ENCODE data around the gene MIP.
"Not testable (repeated sequence)": the region's sequence is repeated elsewhere in the genome, so short reads cannot be mapped to it uniquely, and the experiment has no call there.

Gene MIP

GRCh38 chr12:56454557-56454956 lies at the start of gene MIP:
MIP (minus strand) TSS chr12:56454657; CDS start chr12:56454613, 44 bp downstream.
- no peak for DNase-seq

GRCh38 chr12:56499879-56500278 lies 45.4 kb upstream of the MIP start:
- DNase-seq: not testable (repeated sequence)

DNA sequence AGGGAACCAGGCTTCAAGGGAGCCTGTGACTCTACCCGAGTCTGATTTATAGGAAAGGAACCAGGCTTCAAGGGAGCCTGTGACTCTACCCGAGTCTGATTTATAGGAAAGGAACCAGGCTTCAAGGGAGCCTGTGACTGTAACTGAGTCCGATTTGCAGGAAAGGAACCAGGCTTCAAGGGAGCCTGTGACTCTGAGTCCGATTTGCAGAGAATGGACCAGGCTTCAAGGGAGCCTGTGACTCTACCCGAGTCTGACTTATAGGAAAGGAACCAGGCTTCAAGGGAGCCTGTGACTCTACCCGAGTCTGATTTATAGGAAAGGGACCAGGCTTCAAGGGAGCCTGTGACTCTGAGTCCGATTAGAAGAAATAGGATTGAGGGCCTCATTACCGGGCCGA lies 45.0 kb upstream of the MIP start:
- DNase-seq: not testable (repeated sequence)

- DNase-seq: not testable (repeated sequence)
These were observed 43.9 kb upstream of the MIP start for GRCh38 chr12:56498126-56498902.

DNA sequence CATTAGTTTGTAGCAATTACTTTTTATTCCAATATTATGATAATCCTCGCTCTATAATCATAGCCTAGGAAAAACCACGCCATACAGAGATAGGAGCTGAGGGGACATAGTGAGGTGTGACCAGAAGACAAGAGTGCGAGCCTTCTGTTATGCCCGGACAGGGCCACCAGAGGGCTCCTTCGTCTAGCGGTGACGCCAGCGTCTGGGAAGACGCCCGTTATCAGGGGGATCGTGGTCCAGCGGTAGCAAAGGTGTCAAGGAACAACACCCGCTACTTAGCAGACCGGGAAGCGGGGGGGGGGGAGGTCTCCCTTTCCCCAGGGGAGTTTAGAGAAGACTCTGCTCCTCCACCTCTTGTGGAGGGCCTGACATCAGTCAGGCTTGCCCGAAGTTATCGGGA lies 42.2 kb upstream of the MIP start:
- DNase-seq: peak; percentile 64

GRCh38 chr12:56494481-56494880 lies 40.0 kb upstream of the MIP start:
- not testable (repeated sequence) for DNase-seq

DNA sequence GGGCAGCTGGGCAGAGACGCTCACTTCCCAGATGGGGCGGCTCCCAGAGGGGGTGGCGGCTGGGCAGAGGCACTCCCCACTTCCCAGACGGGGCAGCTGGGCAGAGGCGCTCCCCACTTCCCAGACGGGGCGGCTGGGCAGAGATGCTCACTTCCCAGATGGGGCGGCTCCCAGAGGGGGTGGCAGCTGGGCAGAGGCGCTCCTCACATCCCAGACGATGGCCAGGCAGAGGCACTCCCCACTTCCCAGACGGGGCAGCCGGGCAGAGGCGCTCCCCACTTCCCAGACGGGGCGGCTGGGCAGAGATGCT lies 39.6 kb upstream of the MIP start:
- DNase-seq: not testable (repeated sequence)

DNA sequence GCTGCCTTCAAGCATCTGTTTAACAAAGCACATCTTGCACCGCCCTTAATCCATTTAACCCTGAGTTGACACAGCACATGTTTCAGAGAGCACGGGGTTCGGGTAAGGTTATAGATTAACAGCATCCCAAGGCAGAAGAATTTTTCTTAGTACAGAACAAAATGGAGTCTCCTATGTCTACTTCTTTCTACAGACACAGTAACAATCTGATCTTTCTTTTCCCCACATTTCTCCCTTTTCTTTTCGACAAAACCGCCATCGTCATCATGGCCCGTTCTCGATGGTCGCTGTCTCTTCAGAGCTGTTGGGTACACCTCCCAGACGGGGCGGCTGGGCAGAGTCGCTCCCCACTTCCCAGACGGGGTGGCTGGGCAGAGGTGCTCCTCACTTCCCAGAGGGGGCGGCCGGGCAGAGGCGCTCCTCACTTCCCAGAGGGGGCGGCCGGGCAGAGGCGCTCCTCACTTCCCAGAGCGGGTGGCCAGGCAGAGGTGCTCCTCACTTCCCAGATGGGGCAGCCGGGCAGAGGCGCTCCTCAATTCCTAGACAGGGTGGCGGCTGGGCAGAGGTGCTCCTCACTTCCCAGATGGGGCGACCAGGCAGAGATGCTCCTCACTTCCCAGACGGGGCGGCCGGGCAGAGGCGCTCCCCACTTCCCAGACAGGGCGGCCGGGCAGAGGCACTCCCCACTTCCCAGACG lies 39.1 kb upstream of the MIP start:
- DNase-seq: not testable (repeated sequence)

DNA sequence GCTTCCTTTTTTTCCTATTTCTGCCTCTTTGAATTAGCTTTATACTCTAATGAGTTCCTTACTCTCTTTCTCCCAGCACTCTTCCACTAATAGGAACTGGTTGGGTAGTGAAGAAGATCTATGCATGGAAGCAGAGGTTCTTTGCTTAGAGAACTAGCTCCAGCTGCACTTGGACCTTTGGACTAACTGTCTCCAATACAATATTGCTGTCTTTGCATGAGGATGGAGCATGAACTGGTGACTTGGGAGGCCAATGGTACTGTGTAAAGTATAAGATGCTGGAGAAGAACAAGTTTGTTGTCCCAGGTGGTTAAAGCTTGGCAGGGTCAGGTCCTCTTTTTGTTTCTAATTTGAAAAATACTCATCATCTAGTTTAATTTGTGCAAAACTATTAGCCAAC lies 35.9 kb upstream of the MIP start:
- DNase-seq: no peak

DNA sequence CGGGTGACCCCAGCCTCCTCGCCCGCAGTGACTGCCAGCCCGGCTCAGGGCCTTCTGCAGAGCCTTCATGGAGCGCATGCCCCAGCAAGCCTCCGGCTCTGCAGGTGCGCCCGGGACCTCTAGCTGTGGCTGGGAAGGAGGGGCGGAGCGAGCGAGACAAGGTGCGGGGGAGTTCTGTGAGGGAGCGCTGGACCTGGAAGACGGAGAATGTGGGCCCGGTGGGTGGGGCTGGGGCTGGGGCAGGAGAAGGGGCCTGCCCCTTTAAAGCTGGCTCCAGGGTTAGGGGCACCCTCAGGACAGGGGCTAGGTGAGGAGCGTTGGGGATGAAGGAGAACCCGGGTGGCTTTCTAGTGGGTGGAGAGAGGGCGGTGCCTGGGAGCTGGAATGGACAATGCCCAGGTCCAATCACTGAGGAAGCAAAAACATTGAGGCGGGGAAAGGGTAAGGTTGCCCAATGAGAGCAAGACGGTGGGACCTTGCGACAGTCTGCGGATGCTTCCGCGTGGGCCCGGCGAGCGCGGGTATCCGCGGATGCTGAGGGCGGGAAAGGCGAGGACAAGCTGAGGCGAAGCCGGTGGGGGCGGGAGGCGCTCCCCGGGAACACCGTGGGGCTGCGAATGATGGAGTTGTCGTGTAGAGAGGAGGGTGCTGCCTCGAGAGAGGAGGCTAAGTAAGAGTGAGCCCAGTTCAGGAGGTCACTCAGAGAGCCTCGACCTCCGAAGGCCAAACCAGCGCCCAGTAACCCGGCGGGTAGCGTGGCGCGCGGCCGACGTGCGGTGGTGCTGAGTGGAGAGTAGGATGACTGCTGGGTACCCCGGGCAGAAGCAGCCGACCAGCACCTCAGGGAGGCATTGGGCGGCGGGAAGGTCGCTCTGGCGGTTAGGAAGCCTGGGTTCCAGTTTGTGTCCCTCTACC lies 33.8 kb upstream of the MIP start, which contains the start of gene GLS2:
TSS of gene GLS2 (minus strand) at position 121 of the 915 bp plus-strand sequence. CDS start at position 78, 43 bp downstream.
- DNase-seq: peak; percentile 87

DNA sequence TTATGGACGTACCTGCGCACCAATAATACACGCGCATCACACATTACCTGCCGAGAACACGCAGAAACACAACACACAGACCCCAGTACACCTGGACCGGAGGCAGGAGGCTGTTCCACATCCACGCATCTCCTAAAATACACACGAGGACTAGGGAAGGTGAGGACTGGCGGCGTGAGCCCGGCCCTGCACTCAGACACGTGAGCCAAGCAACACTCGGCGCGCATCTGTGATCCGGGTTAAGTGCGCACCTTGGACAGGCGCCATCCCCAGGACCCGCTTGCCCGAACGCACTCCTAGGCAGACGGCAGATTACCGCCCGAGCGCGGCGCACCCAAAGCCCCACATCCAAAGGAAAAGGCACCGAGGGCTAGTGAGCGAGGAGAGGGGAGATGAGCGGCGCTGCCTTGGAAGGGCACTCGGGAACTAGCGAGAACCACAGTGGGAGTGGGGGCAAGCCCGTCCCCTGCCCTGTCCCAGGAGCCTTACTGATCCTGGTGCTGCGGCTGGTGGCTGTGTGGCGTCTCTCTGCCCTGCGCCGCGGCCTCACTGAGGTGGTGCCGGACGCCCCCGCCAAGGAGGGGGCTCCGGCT lies 33.1 kb upstream of the MIP start:
- no peak for DNase-seq

GRCh38 chr12:56486694-56487093 lies 32.2 kb upstream of the MIP start:
- no peak for DNase-seq

DNA sequence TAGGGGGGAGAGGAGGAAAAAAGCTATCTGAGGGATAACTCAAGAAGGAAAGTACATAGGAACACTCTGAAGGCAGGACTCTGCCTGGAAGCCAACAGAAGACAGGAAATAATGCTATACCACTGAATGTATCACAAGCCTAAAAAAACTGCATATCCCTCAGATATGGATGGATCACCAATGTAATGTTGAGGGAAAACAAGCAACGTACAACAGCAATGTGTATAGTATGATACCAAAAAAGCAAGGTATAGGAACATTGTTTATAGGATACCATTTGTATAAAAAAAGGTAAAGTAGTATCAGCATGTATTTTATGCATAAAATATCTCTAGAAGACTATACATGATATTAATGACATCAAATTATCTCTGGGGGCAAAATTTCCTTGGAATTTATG lies 30.1 kb upstream of the MIP start:
- no peak for DNase-seq

DNA sequence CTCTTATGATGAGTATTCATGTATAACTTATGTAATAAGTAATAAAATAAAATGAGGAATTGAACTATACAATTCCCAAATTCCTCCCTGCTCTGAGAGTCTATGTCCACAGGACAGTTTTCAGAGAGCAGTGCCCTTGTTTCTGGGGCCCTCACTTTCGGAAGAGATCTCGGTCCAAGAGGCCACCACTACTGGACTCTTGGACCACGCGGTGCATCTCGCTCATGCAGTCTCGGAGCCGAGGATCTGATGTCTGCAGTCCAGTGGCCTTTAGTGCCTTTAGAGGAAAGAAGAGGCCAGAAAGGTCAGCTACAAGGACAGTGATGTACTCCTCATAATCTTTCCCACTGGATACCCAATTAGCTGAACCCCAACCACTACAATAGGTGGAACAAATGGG lies 25.2 kb upstream of the MIP start:
- DNase-seq: no peak

GRCh38 chr12:56477521-56478225 lies 23.2 kb upstream of the MIP start:
- DNase-seq: no peak

DNA sequence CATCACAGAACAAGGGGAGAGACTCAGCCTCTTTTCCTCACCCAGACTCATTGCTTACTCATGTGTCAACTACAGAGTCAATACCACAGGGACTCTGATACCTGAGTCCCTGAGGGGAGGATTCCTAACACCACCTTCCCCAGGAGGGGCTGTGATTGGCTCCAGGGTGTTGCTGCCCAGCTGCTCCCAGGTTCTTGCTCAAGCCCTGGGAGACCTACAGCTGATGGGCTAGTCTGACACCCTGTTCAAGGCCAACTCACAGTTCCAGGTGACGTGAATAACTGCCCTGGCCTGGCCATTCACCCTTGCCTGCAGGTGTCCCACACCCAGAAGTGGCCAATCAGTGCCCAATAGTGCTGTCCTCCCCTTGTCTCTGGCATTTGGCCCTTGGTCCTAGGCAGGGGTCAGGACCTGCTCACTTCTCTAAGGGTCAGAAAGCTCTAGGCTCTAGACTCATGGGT lies 22.5 kb upstream of the MIP start:
- DNase-seq: no peak

- DNase-seq: no peak
These were observed 21.7 kb upstream of the MIP start for GRCh38 chr12:56476143-56476542.

DNA sequence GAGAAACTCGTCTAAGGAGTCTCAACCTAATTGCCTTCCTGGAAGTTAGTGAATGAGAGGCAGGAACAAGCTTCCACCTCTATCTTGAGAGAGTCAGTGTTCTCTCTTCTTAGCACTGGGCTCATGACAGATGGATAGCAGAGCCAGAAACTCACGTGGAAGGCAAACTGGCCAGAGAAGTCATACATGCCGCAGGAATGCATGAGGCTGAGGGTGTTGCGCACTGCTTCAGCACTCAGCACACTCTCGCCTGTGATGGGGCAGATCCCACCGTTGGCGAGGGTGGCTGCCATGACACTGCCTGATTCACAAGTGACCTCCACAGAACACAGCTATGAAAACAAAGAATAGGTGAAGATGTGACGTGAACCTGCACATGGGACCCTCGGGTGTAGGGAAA lies 19.9 kb upstream of the MIP start:
- no peak for DNase-seq

DNA sequence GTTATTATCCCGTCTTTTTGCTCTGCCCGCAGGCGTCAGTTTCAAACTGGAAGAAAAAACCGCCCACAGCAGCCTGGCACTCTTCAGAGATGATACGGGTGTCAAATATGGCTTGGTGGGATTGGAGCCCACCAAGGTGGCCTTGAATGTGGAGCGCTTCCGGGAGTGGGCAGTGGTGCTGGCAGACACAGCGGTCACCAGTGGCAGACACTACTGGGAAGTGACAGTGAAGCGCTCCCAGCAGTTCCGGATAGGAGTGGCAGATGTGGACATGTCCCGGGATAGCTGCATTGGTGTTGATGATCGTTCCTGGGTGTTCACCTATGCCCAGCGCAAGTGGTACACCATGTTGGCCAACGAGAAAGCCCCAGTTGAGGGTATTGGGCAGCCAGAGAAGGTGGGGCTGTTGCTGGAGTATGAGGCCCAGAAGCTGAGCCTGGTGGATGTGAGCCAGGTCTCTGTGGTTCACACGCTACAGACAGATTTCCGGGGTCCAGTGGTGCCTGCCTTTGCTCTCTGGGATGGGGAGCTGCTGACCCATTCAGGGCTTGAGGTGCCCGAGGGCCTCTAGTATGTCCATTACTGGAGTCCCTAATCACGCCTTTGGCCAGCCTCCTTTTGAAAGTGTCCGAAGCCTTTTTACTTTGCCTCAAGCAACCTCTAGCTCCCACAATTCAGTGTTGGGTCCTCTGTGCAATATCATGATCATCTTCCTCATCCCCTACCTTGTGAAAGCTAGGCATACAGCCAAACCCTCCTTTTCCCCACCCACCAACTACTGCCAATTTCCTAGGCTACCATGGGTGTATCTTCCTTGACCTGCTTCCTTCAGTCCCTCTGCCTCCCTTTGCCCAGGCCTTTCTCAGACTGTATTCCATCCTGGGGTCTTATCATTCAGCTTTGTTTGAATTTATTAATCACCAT lies 14.8 kb upstream of the MIP start:
- no peak for DNase-seq

GRCh38 chr12:56468216-56469006 lies 14.0 kb upstream of the MIP start, which contains the start of gene SPRYD4:
SPRYD4 (plus strand) TSS chr12:56468578; CDS start chr12:56468592, 14 bp downstream.
- DNase-seq: peak; percentile 95

Measured in CD4-positive, alpha-beta T cell treated with Interleukin-17A for 1 hour (primary cell).